Stimulated activated CD8-positive, alpha-beta memory T cell treated with anti-CD3 and anti-CD28 coated beads, Interleukin-4, amount 100 ng/mL, for 24 hours (primary cell): ENCODE data around the gene ANKFN1.

Experiments
- DNase-seq: peaks from one replicate; pipeline ENCODE4 v3.0.0-alpha.2; 2020; ENCODE audit warnings: low read depth

Gene ANKFN1, protein sequence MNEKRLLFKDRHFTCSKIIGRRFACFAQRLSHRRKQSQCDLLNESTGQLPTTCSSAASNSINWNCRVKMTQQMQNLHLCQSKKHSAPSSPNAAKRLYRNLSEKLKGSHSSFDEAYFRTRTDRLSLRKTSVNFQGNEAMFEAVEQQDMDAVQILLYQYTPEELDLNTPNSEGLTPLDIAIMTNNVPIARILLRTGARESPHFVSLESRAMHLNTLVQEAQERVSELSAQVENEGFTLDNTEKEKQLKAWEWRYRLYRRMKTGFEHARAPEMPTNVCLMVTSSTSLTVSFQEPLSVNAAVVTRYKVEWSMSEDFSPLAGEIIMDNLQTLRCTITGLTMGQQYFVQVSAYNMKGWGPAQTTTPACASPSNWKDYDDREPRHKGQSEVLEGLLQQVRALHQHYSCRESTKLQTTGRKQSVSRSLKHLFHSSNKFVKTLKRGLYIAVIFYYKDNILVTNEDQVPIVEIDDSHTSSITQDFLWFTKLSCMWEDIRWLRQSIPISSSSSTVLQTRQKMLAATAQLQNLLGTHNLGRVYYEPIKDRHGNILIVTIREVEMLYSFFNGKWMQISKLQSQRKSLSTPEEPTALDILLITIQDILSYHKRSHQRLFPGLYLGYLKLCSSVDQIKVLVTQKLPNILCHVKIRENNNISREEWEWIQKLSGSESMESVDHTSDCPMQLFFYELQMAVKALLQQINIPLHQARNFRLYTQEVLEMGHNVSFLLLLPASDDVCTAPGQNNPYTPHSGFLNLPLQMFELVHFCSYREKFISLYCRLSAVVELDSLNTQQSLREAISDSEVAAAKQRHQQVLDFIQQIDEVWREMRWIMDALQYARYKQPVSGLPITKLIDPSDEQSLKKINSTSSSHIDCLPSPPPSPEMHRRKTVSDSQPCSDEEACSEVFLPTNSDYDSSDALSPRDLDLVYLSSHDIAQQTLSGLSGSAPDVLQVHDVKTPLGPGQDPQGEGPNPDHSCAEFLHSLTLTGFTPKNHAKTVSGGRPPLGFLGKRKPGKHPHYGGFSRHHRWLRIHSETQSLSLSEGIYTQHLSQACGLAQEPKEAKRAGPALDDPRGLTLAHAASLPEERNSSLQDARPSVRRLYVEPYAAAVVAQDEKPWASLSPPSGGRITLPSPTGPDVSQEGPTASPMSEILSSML

GRCh38 chr17:56152874-56153602, at the start of gene ANKFN1:
Gene ANKFN1 (plus strand): TSS chr17:56153475. CDS start chr17:56212668, 59,193 bp downstream.
- no peak for DNase-seq

DNA sequence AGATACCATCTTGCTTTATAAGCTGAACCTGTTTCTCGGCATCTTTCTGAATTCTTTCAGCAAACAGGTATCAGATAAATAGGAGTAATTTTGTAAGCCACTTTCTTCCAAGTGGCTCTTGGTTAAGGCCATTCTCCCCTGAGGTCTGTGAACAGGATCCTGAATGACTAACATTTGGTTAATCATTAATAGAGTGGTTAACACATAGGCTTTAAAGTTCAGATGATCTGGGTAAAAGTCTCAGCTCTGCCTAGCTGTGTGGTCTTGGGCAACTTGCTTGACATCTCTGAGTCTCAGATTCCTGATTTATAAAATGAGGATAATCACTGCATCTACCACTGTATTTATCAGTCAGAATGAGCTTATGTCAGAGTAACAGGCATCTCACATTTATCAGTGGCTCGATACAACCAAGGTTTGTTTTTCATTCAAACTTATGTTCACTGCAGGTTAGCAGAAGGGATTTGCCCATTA, 44.4 kb upstream of the ANKFN1 start:
- no peak for DNase-seq

GRCh38 chr17:56109836-56110235, 43.4 kb upstream of the ANKFN1 start:
- no peak for DNase-seq

- no peak for DNase-seq
Measured at GRCh38 chr17:56110463-56111135, 42.7 kb upstream of the ANKFN1 start.

GRCh38 chr17:56111706-56112485, 41.4 kb upstream of the ANKFN1 start:
- DNase-seq = no peak

GRCh38 chr17:56113486-56113885, 39.8 kb upstream of the ANKFN1 start:
- DNase-seq = no peak

DNA sequence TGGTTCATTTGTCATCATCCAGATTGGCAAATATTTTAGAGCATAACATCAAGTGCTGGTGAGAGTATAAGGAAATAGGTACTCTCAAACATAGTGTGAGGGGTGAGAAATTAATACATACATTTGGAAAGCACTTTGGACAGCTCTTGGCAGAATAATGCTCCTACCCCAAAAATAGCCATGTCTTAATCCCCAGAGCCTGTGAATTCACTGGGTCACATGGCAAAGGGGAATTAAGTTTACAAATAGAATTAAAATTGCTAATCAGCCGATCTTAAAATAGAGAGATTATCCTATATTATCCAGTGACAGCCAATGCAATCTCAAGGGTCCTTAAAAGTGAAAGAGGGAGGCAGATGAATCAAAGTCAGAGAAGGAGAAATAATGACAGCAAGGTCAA, 38.8 kb upstream of the ANKFN1 start:
- no peak for DNase-seq

DNA sequence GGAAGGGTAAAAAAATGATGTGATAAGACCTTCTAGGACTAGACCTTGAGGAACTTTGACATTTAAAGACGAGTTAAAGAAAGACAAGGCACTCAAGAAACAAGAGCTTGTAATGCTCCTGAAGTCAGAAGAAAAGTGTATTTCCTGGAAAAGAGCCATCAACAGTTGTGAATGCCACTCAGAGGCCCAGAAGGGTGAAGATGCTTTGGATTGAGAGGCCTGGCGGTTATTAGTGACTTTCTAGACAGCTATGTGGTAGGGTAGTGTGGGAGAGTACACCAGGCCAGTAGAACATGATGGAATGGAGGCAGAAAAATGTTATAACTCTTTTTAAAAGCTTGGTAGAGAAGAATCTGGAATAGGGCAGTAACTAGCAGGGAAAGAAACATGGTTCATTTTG, 34.1 kb upstream of the ANKFN1 start:
- DNase-seq = no peak

DNA sequence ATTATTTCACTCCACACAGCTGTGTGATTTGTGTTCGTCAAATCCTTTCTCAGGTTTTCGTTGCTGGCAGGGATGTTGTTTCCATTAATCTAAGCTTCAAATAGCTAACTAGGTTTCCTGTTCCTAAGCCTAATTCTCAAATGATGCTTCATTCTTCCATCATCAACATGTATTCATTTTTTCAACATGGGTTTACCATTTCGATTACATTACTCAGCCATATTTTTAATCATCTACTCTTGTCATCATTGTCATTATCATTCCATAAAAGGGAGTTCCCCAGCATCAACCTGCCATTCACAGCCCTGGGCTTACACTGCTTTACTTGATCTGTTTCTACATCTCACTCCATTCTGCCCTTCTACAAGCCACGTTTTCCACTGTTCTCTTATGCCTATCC, 33.3 kb upstream of the ANKFN1 start:
- no peak for DNase-seq

GRCh38 chr17:56121191-56122051, 31.9 kb upstream of the ANKFN1 start:
- DNase-seq = no peak

DNA sequence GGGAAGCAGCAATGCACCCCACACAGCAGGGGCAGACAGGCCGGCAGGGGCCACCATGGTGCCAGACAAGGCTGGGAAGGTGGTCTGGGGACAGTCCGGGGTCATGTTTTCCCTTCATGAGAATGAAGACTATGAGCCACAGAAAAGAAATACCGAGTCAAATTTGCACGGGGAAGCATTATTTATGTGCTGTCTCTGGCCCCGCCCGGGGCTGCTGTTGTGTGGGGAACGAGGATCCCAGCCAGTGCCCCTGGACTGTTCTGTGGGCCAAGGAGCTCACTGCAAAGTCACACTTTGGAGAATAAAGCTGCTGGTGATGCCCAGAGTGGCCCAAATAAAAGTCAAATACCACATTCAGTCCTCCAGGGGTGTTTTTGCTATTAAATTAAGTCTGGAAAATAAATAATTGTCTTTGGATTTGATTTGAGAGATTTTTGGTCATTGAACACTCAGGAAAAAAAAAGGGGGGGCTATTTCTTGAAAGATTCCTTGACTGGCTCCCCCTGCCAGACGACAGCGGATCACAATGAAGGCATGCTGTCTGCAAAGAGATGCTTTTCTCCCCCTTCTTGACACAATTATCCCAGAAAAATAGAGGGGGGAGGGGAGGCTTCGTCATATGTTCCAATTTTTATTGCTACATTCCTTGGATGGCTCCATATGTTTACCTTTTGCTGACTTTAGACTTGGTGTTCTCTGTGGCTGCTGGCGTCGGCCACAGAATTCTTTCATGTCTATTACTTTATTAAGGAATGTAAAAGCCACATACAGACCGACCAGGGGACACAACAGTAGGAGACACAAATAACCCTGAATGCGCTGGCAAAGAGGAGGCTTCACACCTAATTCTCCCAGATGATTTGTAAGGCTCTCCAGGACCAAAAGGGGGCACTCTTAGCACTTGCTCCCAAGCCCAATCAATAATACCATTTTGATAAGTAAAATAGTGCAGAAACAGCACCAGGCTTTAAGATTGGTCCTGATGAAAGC, 27.1 kb upstream of the ANKFN1 start:
- no peak for DNase-seq

DNA sequence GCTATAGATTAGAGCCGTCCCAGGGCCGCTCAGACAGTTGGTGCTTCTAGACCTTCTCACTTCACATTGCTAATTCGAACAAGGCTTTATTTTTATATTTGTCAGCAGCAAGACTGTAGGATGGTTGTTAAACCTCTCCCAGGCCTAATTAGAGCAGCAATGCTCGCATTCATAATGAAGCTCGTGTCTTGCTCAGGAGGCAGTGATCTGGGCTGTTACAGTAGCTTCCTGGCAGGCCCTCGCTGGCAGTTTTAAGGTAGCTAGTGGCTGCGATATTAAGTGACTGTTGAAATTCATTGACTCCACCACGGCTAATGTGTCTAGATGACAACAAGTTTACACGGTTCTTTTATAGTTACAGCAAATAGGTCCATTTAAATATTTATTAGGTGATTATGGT, 23.2 kb upstream of the ANKFN1 start:
- DNase-seq = no peak

DNA sequence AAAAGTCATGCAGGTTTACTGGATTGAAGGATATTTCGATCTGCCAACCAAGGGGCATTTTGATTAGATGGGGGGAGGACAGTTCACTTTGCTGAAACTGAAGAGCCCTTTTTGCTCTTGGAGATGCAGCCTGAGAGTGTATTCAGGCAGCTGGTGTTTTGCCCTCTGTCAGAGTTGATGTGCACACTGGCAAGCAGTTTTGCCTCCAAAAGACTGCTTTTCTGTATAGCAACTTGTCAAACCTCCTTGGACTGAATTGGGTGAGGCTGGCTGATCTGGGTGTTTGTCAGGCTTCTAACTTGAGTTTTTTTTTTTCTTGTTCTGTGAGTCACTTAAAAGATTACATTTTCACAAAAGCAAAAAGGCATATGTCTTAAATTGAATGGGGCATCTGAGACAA, 22.6 kb upstream of the ANKFN1 start:
- no peak for DNase-seq

DNA sequence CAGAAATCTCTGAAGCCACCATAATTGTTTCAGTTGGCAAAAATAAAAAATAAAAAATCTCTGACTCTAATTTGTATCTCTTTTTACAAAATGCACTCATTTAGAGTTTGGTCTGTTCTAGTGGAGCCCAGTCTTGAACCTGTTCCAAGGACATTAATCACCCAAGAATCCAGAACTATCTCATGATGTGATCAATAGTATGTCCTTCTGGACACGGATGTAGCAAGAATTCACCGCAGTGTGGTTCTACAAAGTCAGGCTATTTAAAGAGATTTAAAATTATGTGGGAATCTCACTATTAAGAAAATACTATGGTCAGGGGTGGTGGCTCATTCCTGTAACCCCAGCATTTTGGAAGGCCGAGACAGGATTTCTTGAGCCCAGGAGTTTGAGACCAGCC, 21.8 kb upstream of the ANKFN1 start:
- no peak for DNase-seq

DNA sequence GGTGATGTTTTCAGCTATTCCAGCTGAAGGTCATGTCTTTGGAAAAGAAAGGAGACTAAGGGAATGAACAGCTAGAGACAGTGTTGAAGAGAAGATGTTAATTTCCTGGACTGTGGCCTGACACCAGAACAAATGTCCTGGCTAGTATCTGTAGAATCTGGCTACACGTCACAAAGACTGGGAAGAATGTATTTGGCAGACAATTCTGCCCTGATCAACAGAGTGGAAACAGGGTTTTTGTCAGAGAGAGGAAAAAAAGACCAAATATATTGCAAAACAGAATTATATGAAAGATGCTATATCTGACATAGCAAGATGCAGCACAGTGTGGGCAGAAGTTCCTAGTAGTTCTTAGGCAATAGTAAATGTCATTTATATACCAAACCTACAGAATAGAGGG, 17.0 kb upstream of the ANKFN1 start:
- no peak for DNase-seq

DNA sequence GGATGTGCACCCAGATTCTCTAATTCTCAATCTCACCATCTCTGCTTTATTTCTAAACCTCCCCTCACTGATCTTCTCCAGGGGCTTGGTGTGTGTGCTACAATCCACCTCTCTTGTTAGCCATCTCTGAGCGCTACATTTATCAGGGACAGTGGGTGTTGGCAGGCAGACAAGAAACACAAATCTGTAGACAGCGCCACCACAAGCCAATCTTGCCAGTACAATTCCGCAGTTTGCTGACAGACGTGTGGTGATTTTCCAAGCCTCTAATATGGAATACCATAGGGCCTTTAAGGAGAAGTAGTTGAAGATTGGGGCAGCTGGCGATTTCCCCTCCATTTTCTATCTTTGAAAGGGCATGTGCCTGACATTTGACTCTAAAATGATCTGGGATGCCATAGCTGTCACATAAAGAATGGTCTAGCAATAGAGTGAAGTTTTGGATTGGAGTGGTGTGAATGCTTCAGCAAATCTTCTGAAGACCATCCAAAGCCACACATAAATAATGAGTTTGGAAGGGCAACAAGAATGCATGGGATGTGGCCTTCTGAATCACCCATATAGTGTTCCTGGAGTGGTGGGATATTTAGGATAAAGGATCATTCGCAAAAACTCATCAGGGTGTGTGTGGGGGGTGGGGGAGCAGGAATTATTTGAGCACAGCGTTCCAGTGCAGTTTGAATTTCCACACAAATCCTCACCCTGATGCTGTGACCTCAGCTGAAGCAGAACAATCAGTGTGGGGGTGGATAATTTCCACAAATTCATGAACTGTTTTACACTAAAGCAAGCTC, 12.0 kb upstream of the ANKFN1 start:
- no peak for DNase-seq

- DNase-seq = no peak
Measured at GRCh38 chr17:56142325-56142724, 10.9 kb upstream of the ANKFN1 start.
